A549 (cell line): ENCODE measurements around the gene HOXC10.

Experiments
- JUN ChIP-seq, 2 experiments: fragments of >200 bp; sonication (Bioruptor Twin); formaldehyde crosslinking; IDR thresholded peaks; 2 replicates in 1 of 2; 3 replicates in 1 of 2; pipeline ENCODE4 v1.6.1; 2016 to 2017
- POLR2A ChIP-seq: IDR thresholded peaks from 2 replicates; pipeline ENCODE4 v1.6.1; 2012; ENCODE audit warnings: mild to moderate bottlenecking, low read length
- RCOR1 ChIP-seq: fragments of 150-350 bp; IDR thresholded peaks from 2 replicates; pipeline ENCODE4 v1.6.1; 2014; ENCODE audit warnings: antibody characterized with exemption, low read length, low read depth
- RFX5 ChIP-seq: fragments of 450-650 bp; IDR thresholded peaks from 2 replicates; pipeline ENCODE4 v1.7.1; 2014; ENCODE audit warnings: antibody characterized with exemption, mild to moderate bottlenecking, moderate library complexity
- TF ChIP-seq, protein P1 (sequence below): fragments of >200 bp; sonication (Bioruptor Twin); formaldehyde crosslinking; IDR thresholded peaks from 3 replicates; pipeline ENCODE4 v1.5.1; 2016
- TF ChIP-seq, protein P2 (sequence below): fragments of 200-600 bp; sonication (generic); IDR thresholded peaks from 2 replicates; pipeline ENCODE4 v1.6.1; 2016; ENCODE audit warnings: antibody characterized with exemption, mild to moderate bottlenecking, moderate library complexity

DNA sequence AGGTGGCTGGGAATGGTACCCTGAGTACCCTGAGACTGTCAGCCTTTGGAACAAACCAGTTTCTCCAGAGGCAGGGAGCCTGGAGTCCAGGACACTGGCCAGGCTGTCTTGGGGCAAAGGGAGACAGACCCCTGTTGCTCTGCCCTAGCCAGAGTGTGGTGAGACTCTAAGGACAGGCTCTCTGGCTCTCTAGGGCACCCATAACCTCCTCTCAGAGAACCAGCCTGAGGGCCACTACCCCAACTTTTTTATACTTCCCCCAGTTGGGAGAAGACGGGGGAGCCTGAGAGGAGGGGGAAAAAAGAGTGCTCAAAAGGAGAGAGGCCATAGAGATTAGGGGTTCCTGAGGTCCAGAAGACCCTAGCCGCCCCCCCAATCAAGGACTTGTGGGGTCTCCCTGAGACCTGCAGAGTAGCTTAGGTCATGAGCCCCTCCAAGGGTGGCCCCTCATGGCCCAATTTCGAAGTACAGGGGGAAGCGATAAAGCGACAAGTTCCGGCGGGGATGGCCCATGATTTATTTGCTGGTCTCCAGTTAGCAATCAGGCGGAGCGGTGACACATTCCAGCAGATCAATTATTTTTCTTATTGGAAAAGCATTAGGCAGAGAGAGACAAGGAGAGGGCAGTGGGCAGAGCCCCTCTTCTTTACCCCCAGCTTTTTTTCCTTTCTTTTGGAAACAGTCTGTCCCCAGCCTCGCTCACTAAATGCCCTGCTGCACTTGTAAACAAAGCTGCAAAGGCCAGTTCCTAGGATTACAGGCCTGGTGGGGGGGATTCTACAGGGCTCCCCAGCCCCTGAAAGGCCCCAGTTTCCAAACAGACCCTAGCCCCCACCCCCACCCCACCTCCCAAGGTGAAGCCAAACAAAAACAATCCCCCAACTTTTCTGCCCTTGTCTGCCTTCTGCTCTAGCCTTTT is 25.4 kb downstream of the HOXC10 start:
- TF ChIP-seq, protein P1, sequence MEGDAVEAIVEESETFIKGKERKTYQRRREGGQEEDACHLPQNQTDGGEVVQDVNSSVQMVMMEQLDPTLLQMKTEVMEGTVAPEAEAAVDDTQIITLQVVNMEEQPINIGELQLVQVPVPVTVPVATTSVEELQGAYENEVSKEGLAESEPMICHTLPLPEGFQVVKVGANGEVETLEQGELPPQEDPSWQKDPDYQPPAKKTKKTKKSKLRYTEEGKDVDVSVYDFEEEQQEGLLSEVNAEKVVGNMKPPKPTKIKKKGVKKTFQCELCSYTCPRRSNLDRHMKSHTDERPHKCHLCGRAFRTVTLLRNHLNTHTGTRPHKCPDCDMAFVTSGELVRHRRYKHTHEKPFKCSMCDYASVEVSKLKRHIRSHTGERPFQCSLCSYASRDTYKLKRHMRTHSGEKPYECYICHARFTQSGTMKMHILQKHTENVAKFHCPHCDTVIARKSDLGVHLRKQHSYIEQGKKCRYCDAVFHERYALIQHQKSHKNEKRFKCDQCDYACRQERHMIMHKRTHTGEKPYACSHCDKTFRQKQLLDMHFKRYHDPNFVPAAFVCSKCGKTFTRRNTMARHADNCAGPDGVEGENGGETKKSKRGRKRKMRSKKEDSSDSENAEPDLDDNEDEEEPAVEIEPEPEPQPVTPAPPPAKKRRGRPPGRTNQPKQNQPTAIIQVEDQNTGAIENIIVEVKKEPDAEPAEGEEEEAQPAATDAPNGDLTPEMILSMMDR, result no peak
- no peak for TF ChIP-seq JUN (IDR thresholded peaks at IDR 0.05)
- no peak for TF ChIP-seq RFX5
- no peak for TF ChIP-seq POLR2A
- TF ChIP-seq RCOR1, result no peak
- TF ChIP-seq, protein P2, sequence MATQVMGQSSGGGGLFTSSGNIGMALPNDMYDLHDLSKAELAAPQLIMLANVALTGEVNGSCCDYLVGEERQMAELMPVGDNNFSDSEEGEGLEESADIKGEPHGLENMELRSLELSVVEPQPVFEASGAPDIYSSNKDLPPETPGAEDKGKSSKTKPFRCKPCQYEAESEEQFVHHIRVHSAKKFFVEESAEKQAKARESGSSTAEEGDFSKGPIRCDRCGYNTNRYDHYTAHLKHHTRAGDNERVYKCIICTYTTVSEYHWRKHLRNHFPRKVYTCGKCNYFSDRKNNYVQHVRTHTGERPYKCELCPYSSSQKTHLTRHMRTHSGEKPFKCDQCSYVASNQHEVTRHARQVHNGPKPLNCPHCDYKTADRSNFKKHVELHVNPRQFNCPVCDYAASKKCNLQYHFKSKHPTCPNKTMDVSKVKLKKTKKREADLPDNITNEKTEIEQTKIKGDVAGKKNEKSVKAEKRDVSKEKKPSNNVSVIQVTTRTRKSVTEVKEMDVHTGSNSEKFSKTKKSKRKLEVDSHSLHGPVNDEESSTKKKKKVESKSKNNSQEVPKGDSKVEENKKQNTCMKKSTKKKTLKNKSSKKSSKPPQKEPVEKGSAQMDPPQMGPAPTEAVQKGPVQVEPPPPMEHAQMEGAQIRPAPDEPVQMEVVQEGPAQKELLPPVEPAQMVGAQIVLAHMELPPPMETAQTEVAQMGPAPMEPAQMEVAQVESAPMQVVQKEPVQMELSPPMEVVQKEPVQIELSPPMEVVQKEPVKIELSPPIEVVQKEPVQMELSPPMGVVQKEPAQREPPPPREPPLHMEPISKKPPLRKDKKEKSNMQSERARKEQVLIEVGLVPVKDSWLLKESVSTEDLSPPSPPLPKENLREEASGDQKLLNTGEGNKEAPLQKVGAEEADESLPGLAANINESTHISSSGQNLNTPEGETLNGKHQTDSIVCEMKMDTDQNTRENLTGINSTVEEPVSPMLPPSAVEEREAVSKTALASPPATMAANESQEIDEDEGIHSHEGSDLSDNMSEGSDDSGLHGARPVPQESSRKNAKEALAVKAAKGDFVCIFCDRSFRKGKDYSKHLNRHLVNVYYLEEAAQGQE, result no peak
